Coronary artery (tissue), 2 donors: ENCODE measurements around the gene ALG12.

Experiments
- DNase-seq: peaks from one replicate; pipeline ENCODE4 v3.0.0-alpha.2; 2017; ENCODE audit warnings: low spot score
- H3K27ac ChIP-seq, 2 donors: fragments of 200-600 bp; sonication (generic); one replicate each; pipeline ENCODE4 v1.5.1; 2016 to 2019
- H3K4me3 ChIP-seq: fragments of 200-600 bp; sonication (generic); 2 replicates; pipeline ENCODE4 v1.5.1; 2016; ENCODE audit warnings: mild to moderate bottlenecking, moderate library complexity
- CTCF ChIP-seq: fragments of 200-600 bp; sonication (generic); IDR thresholded peaks from one replicate; pipeline ENCODE4 v1.5.1; 2019; ENCODE audit warnings: antibody characterized with exemption

The ALG12 gene

GRCh38 chr22:49951986-49952896 lies 34.0 kb upstream of the ALG12 start:
- Histone ChIP-seq H3K27ac (peak overlapping the region in 1 of 2 donors; percentile 20), H3K4me3 (no peak overlapping the region)
- TF ChIP-seq CTCF, result no peak
- no peak for DNase-seq

- Histone ChIP-seq H3K27ac (peak overlapping the region in 1 of 2 donors; percentile 20), H3K4me3 (no peak overlapping the region)
- TF ChIP-seq CTCF, result no peak
- DNase-seq, result no peak
Measured at GRCh38 chr22:49951678-49951985, 33.4 kb upstream of the ALG12 start.

- H3K27ac ChIP-seq, result no peak overlapping the region
Measured at GRCh38 chr22:49951000-49951677, 32.9 kb upstream of the ALG12 start.

GRCh38 chr22:49950396-49950994 lies 32.3 kb upstream of the ALG12 start:
- Histone ChIP-seq H3K27ac (no peak overlapping the region), H3K4me3 (no peak overlapping the region)
- no peak for DNase-seq
- no peak for TF ChIP-seq CTCF

More at GRCh38 chr22:49951000-49951677, 32.9 kb upstream of the ALG12 start:
- H3K4me3 ChIP-seq, result no peak overlapping the region
- no peak for TF ChIP-seq CTCF
- DNase-seq, result no peak

GRCh38 chr22:49949914-49950292 lies 31.7 kb upstream of the ALG12 start:
- no peak for DNase-seq
- Histone ChIP-seq H3K27ac (no peak overlapping the region), H3K4me3 (no peak overlapping the region)
- no peak for TF ChIP-seq CTCF

GRCh38 chr22:49948958-49949913 lies 31.0 kb upstream of the ALG12 start:
- no peak overlapping the region for H3K4me3 ChIP-seq
- no peak for TF ChIP-seq CTCF
- H3K27ac ChIP-seq, result no peak overlapping the region
- DNase-seq, result no peak
